Lower lobe of right lung (tissue), 2 donors: ENCODE results near the gene WFS1. TPM values are rescaled to one million over a fixed set of nuclear protein-coding genes. Genes with fewer than 3 reads are reported as not detected.
A peak's percentile ranks its signal among the peaks of the same experiment; 100 is the strongest.

Source experiments
- ATAC-seq, 2 donors: fragments of 200-7000 bp; cut with Tn5 transposase; one replicate each; pipeline ENCODE4 v1.9.1; 2020 to 2022; ENCODE audit warnings: mild to moderate bottlenecking in 2 of 2, moderate library complexity in 2 of 2
- DNase-seq: peaks from one replicate; pipeline ENCODE4 v3.0.0-alpha.2; 2020
- H3K27ac ChIP-seq: fragments of 200-600 bp; one replicate; pipeline ENCODE4 v1.8.0; 2022
- H3K27me3 ChIP-seq: fragments of 200-600 bp; one replicate; pipeline ENCODE4 v1.8.0; 2022; ENCODE audit warnings: low read depth
- H3K36me3 ChIP-seq: fragments of 200-600 bp; one replicate; pipeline ENCODE4 v1.8.0; 2022; ENCODE audit warnings: mild to moderate bottlenecking
- H3K4me1 ChIP-seq: fragments of 200-600 bp; one replicate; pipeline ENCODE4 v1.8.0; 2022
- H3K4me3 ChIP-seq: fragments of 200-600 bp; one replicate; pipeline ENCODE4 v1.8.0; 2022; ENCODE audit warnings: mild to moderate bottlenecking
- H3K9me3 ChIP-seq: fragments of 200-600 bp; one replicate; pipeline ENCODE4 v1.8.0; 2022
- CTCF ChIP-seq: fragments of 200-600 bp; IDR thresholded peaks from one replicate; pipeline ENCODE4 v1.8.0; 2022; ENCODE audit warnings: antibody characterized with exemption, mild to moderate bottlenecking
- intact Hi-C: fragments of 100-400 bp; cut with DNase I; formaldehyde crosslinking; loops from one replicate; pipeline ENCODE4 v1.11.0; 2022
- total RNA-seq: library from RNA; stranded (reverse); fragmentation: NEBNext Ultra II Directional; extraction: Animal tissue kit (Norgen Biotek cat#: 25700); gene quantifications from one replicate; pipeline ENCODE4 v1.2.1, GENCODE V29; 2021
- donor health status: DM: no; HTN: yes; CAD: no; lungs with severe emphysema.

The WFS1 gene
- total RNA-seq, 1 donor from 2014 or later: 70.3 TPM

DNA sequence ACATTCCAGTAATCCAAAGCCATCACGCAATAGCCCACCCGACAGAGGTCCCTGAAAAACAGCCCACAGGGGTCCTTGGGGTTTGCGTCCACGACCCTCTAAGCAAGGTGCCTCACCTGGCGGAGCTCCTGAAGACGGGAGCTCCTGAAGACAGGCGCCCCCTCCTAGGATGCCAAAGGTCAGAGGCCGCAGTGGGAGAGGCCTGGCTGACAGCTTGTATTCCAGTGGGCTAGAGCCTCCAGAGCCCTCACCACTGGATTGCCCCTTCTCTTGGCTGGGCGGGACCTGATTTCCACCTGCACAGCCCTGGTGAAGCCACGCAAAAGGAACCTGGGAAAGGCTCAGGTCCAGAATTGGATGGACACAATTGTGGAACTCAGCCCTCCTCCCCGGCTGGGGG is 29.7 kb upstream of the WFS1 start:
- no peak for TF ChIP-seq CTCF
- Histone ChIP-seq H3K9me3 (no peaks in the 10 kb centered on the region), H3K4me1 (no peaks in the 10 kb centered on the region), H3K27ac (no peak overlapping the region), H3K27me3 (peaks cover 31% of the 10 kb centered on the region), H3K36me3 (no peaks in the 10 kb centered on the region), H3K4me3 (no peak overlapping the region)
- DNase-seq (peak; percentile 25), ATAC-seq (no peak)
- intact Hi-C loops: no loop called here

- Histone ChIP-seq H3K27me3 (peaks cover 43% of the 10 kb centered on the region), H3K36me3 (no peaks in the 10 kb centered on the region), H3K4me1 (no peaks in the 10 kb centered on the region), H3K4me3 (no peak overlapping the region), H3K9me3 (no peaks in the 10 kb centered on the region), H3K27ac (no peak overlapping the region)
- intact Hi-C loops: no loop called here
- DNase-seq (peak; percentile 28), ATAC-seq (no peak)
- no peak for TF ChIP-seq CTCF
Observed at GRCh38 chr4:6241062-6241845, 28.4 kb upstream of the WFS1 start.

DNA sequence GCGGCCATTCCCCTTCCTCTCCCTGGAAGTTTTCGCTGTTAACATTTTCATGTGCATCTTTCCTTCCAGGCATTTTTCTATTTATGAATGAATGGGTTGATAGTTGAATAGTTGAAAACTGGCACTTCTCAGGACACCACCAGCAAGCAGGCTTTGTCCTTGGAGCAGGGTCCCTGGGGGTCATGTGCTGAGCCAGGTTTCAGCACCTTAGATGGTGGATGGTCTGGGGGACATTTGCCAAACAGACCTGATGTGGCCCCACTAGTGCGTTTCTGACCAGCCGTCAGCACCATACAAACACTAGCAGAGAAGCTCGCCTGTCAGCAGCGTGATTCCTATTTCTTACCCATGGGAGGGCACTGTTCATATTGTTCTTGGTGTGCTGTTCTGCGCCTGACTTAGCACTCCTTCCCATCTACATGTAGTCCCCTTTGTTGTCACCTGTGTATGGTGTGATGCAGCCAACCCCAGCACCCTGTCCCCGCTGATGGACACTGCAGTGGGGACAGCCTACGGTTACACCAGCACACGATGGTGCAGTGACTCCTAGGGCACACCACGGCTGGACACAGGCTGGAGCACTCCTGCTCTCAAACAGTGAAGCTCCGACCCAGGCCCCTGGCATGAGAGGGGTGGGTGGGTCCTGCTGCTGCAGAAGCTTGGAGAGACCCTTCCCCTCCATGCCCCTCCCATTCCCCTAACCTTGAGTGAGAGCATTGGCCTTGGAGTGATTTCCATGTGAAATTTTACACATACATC is 27.2 kb upstream of the WFS1 start:
- ATAC-seq (no peak), DNase-seq (peak; percentile 12)
- no peaks in the 10 kb centered on the region for H3K9me3 ChIP-seq
- TF ChIP-seq CTCF: no peak
- no peaks in the 10 kb centered on the region for H3K36me3 ChIP-seq
- H3K27me3 ChIP-seq: peaks cover 53% of the 10 kb centered on the region
- no peaks in the 10 kb centered on the region for H3K4me1 ChIP-seq
- H3K4me3 ChIP-seq: no peak overlapping the region
- intact Hi-C loops: no loop called here
- no peak overlapping the region for H3K27ac ChIP-seq

DNA sequence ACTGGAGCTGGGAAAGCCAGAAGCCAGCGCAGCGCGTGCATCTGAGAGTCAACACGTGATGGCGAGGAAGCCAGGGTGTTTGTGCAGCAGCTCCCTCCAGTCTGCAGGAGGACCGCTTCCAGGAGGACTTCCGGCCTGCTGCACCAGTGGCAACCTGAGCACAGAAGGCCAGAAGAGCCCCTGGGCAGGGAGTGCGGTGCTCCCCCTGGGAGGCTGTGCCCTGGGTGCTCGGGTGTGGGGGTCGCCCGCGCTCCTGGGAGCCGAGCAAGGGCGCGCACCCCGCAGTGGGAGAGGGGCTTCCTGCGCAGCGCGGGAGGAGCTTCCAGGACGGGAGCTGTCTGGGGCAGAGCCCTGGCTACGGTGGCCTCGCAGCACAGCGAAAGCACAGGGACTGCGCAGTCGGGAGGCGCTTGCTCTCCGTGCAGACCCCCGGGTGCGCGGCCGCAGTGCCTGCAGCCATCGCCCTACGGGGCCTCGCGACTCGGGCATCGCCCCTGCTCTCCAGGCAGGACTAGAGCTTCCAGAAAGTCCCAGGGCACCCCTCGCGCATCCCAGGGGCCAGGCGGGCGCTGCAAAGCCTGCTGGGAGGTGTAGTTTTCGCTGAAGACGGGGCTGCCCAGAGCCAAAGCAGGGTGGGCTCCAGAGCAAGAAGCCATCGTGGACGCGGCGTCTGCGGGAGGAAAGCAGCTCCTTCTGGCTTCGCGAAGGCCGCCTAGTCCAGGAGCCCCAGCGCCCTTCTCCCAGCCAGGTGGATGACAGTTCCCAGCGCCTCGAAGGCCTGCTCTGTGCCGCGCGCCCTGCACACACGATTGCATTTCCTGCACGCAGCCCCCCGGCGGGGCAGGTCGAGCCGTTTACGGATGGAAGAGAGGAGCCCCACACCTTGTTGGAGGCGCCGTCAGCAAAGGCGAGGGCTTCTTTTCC is 24.1 kb upstream of the WFS1 start:
- peaks cover 71% of the 10 kb centered on the region for H3K27me3 ChIP-seq
- H3K9me3 ChIP-seq: no peaks in the 10 kb centered on the region
- peak in 1 of 2 donors; percentile 8 for ATAC-seq
- intact Hi-C loops: no loop called here
- no peak for DNase-seq
- H3K36me3 ChIP-seq: no peaks in the 10 kb centered on the region
- H3K4me3 ChIP-seq: peak overlapping the region; percentile 25
- no peak for TF ChIP-seq CTCF
- no peak overlapping the region for H3K27ac ChIP-seq
- no peaks in the 10 kb centered on the region for H3K4me1 ChIP-seq

GRCh38 chr4:6246170-6246634 is 23.4 kb upstream of the WFS1 start:
- Histone ChIP-seq H3K27me3 (peaks cover 71% of the 10 kb centered on the region), H3K36me3 (no peaks in the 10 kb centered on the region), H3K4me3 (no peak overlapping the region), H3K4me1 (no peaks in the 10 kb centered on the region), H3K9me3 (no peaks in the 10 kb centered on the region), H3K27ac (no peak overlapping the region)
- intact Hi-C loops: no loop called here
- DNase-seq (no peak), ATAC-seq (no peak)
- TF ChIP-seq CTCF: no peak
